Right atrium auricular region (tissue), 2 donors: ENCODE measurements around the gene STK17B. TPM values are rescaled to one million over a fixed set of nuclear protein-coding genes. Genes with fewer than 3 reads are reported as not detected.

Source experiments
- DNase-seq: peaks from one replicate; pipeline ENCODE4 v3.0.0-alpha.2; 2019; ENCODE audit warnings: low spot score
- H3K27ac ChIP-seq, 2 donors: fragments of 200-600 bp; sonication (generic); 1 replicate in 1 of 2; 2 replicates in 1 of 2; pipeline ENCODE4 v1.5.1; 2016 to 2019
- H3K27me3 ChIP-seq, 2 donors: fragments of 200-600 bp; sonication (generic); one replicate each; pipeline versions ENCODE4 v1.5.1 to v1.6.0; 2017 to 2019
- H3K36me3 ChIP-seq: fragments of 200-600 bp; sonication (generic); one replicate; pipeline ENCODE4 v1.5.1; 2016
- H3K4me1 ChIP-seq, 2 donors: fragments of 200-600 bp; sonication (generic); one replicate each; pipeline versions ENCODE4 v1.5.1 to v1.6.0; 2017 to 2019
- H3K4me3 ChIP-seq, 2 donors: fragments of 200-600 bp; sonication (generic); 1 replicate in 1 of 2; 2 replicates in 1 of 2; pipeline ENCODE4 v1.5.1; 2017 to 2019; ENCODE audit warnings: mild to moderate bottlenecking in 1 of 2, moderate library complexity in 1 of 2
- H3K9me3 ChIP-seq, 2 donors: fragments of 200-600 bp; sonication (generic); one replicate each; pipeline ENCODE4 v1.5.1; 2019
- CTCF ChIP-seq, 2 donors: fragments of 200-600 bp; sonication (generic); IDR thresholded peaks; one replicate each; pipeline ENCODE4 v1.5.1; 2019; ENCODE audit warnings: antibody characterized with exemption in 2 of 2
- total RNA-seq, 2 donors: library from RNA; depleted of rRNA; stranded (reverse); fragments of >200 nt; gene quantifications; one replicate each; pipeline ENCODE4 v1.1.0, GENCODE V29; 2016

STK17B gene
- total RNA-seq, 2 donors from 2014 or later: 6.7 to 7.9 TPM

GRCh38 chr2:196128749-196129148, 42.6 kb downstream of the STK17B start:
- no peak overlapping the region for H3K4me3 ChIP-seq
- H3K36me3 ChIP-seq: no peaks in the 10 kb centered on the region
- no peaks in the 10 kb centered on the region for H3K27me3 ChIP-seq
- no peak overlapping the region for H3K27ac ChIP-seq
- H3K9me3 ChIP-seq: peaks cover 15 to 44% of the 10 kb centered on the region in 2 donors
- peaks cover 0 to 7% of the 10 kb centered on the region in 2 donors for H3K4me1 ChIP-seq
- no peak for TF ChIP-seq CTCF (IDR thresholded peaks at IDR 0.05)
- no peak for DNase-seq

GRCh38 chr2:196125596-196125995, 45.8 kb downstream of the STK17B start:
- no peak for DNase-seq
- TF ChIP-seq CTCF (IDR thresholded peaks at IDR 0.05): no peak
- H3K36me3 ChIP-seq: no peaks in the 10 kb centered on the region
- no peak overlapping the region for H3K27ac ChIP-seq
- no peaks in the 10 kb centered on the region for H3K27me3 ChIP-seq
- H3K4me1 ChIP-seq: peaks cover 0 to 7% of the 10 kb centered on the region in 2 donors
- H3K9me3 ChIP-seq: peaks cover 7 to 14% of the 10 kb centered on the region in 2 donors
- no peak overlapping the region for H3K4me3 ChIP-seq

GRCh38 chr2:196123679-196124373, 47.6 kb downstream of the STK17B start:
- peaks cover 0 to 7% of the 10 kb centered on the region in 2 donors for H3K4me1 ChIP-seq
- DNase-seq: no peak
- H3K4me3 ChIP-seq: no peak overlapping the region
- no peaks in the 10 kb centered on the region for H3K27me3 ChIP-seq
- no peak for TF ChIP-seq CTCF (IDR thresholded peaks at IDR 0.05)
- H3K9me3 ChIP-seq: no peaks in the 10 kb centered on the region
- no peaks in the 10 kb centered on the region for H3K36me3 ChIP-seq
- H3K27ac ChIP-seq: no peak overlapping the region

GRCh38 chr2:196119926-196120325, 51.5 kb downstream of the STK17B start:
- H3K27me3 ChIP-seq: no peaks in the 10 kb centered on the region
- H3K27ac ChIP-seq: no peak overlapping the region
- H3K4me3 ChIP-seq: no peak overlapping the region
- no peak for TF ChIP-seq CTCF (IDR thresholded peaks at IDR 0.05)
- no peaks in the 10 kb centered on the region for H3K4me1 ChIP-seq
- no peaks in the 10 kb centered on the region for H3K36me3 ChIP-seq
- H3K9me3 ChIP-seq: no peaks in the 10 kb centered on the region
- no peak for DNase-seq

- Histone ChIP-seq H3K4me1 (no peaks in the 10 kb centered on the region), H3K27me3 (no peaks in the 10 kb centered on the region), H3K4me3 (no peak overlapping the region), H3K27ac (no peak overlapping the region), H3K9me3 (no peaks in the 10 kb centered on the region), H3K36me3 (no peaks in the 10 kb centered on the region)
- no peak for DNase-seq
- no peak for TF ChIP-seq CTCF (IDR thresholded peaks at IDR 0.05)
Observed at GRCh38 chr2:196117214-196117705, 54.1 kb downstream of the STK17B start.
